ENCODE data around the gene FADS3.

FADS3 gene

DNA sequence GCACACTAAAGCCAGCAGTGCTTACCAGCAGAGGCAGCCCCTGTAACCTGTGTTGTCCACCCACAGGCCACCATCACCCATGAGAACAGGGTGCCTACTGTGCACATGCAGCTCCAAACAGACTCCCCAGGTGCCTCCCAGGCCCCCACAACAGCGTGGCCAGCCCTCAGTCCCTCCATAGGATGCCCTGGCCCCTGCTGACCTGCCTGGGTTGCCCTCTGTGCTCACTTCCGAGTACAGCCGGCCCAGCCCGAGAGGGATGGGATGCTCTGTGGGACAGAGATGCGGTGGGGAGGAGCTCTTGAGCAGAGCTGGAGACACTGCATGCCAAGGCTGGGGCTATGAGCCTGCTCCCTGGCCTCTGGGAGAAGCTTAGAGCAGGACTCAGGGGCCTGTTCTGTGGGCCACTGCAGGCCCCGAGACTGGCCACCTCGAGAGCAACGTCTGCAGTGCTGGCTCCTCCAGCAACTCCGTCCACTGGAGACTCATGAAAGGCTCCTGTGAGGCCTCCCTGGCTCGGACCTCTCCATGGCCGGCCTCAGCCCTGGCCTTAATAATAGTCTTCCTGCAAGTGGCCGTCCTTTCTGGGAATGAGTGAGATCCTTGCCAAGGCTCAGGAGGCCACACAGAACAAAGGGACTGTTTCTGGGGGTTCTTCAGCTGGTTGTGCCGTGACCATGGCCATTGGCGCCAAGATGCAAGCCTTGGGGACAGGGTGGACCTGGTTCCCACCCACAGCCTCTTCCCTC is 36.2 kb downstream of the FADS3 start:
- no peak for DNase-seq

DNA sequence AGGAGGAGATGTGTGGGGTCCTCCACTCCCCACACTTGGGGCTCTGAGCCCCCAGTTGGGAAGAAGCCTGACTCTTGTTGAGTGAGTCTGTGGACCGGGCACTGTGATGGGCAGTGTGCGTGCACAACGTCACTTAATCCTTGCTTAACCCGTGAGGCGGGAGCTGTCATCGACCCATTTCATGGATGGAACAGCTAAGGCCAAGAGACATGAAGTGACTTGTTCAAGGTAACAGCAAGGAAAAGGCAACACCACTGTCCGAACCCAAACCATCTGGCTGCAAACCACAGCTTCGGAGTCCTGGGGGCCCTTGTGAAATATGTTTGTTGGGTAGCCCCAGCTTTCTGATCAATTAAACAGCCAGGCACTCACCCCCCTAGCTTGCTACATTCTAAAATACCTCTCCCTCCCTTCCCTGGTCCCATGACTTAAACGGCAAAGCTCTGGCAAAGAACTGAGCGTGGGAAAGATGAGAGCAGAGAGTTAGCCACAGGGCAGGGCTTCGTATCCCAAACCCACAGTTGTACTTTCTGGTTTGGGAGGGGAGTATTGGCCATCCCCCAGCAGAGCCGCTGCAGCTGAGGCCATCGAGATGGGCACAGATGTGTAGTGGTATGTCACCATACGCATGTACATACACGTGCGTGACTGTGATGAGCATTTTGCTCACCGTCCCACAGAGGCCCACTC is 37.0 kb downstream of the FADS3 start:
- DNase-seq: no peak

DNA sequence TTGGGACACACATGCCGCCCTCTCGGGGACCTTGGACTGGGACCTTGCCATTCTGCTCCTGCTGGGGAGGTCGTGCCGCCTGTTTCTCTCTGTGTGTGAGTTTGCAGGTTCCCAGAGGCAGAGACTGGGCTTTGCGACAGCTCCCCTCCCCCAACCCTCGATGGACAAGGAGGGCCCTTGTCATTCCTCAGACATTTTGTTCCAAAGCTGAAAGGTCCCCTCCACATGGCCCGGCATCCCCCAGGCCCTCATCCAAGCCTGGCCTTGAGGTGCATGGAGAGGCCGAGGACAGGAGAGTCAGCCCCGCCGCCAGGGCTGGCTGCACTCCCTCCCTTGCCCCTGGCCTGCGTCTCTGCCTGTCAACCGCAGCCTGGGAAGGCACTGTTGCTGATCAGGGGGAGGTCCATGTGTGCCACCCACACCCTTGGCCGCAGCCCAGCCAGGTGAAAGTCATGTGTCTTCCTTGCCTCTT is 37.6 kb downstream of the FADS3 start:
- no peak for DNase-seq

DNA sequence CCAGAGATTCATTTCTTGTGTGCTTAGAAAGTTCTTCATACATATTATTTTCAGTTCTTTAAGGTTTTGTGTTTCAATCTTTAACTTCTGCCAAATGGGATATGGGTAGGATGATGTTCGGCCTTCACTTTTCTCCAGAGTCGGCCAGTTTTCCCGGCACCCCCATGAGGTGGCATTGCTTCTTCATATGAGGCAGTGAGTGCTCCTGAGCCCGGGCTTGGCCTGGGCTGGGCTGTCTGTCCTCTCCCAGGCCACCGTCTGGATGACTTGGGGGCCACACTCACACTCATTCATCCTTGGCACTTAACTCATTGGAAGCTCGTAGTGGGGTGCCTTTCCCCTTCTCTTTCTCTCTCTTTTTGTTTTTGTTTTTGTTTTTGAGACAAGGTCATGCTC is 39.4 kb downstream of the FADS3 start:
- no peak for DNase-seq

DNA sequence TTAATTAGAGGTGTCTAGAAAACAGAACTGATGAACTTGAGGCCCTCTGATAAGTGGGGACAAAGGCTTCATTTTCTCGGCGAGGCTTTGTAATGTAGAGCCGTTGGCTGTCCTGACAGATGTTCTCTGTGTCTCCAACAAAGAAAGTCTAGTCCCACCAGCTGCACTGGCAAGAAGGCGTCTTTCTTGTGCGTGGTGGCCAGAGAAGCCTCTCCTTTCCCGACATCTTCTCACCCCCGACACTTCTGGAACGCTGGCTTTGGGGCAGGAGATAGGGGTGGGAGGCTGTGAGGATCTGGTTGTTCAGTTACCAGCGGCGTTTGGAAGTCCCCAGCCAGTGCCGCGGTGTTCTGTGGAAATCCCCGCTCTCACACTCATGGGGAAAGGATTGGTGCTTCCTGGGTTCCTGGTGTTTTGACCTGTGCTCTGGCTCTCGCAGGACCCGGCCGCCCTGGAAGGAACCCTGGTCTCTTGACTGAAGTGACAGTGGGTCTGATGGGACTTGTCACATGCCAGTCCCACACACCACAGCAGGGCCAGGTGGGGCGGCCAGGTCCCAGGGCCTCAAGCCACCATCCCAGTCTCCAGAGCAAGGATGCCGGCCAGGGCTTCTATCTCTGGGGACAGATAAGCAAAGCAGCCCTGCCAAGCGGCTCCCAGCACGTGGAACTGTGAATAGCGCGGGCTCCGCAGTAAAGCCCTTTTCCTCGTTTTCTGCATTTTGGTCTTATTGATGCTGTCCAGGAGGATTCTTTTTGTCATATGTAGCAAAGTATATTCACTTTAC is 40.0 kb downstream of the FADS3 start:
- DNase-seq: no peak

DNA sequence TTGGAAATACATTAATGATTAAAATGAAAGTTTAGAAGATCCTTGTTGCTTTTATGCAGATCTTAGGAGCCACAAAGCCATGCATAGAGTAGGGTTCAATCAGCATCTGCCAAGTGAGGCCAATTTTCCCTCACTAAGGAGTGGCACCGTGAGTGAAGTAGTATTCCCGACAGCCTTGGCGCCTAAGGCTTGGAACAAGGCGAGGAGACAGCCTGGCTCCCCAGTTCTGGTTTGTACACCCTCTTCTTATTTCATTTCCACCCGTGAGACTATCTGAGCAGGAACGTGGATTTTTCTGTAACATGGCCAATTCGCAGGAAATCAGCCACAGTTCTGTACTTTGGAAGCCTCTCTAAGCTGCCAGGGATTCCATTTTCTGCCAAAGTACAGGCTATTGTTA is 40.7 kb downstream of the FADS3 start:
- DNase-seq: no peak

DNA sequence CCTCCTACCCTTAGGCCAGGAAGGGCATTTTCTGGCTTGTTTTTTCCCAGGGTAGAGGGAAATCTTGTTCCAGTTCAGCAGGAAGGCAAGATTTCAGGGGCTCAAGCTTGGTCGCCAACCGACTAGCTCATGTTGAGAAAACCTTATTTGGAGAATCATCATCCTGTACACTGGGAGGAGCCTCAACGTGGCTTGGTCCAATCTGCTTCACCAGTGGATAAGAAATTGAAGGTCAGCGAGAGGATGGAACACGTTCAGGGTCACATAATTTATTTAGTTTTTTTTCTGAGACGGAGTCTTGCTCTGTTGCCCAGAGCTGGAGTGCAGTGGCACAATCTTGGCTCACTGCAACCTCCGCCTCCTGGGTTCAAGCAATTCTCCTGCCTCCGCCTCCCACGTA is 42.7 kb downstream of the FADS3 start:
- DNase-seq: no peak

DNA sequence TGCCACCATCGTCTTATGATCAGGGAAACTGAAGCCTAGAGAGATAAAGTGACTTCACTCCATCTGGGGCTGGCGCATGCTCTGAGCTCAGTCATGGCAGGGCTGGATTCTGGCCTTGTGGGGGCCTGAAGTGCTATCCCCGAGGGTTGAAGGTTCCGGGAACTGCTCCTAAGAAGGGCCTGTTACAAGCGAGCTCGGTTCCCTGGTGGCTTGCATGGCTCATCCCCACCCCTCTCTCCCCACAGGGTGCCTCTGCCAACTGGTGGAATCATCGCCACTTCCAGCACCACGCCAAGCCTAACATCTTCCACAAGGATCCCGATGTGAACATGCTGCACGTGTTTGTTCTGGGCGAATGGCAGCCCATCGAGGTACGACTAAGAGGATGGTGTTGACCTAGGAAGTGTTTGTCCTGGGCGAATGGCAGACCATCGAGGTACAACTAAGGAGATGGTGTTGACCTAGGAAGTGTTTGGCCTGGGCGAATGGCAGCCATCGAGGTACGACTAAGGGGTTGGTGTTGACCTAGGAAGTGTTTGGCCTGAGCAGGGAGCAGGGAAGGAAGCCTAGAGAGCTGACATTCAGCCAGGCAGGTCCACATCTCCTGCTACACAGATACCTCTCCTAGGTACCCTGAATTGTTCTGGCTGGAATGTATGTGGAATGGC is 43.3 kb downstream of the FADS3 start:
- no peak for DNase-seq

DNA sequence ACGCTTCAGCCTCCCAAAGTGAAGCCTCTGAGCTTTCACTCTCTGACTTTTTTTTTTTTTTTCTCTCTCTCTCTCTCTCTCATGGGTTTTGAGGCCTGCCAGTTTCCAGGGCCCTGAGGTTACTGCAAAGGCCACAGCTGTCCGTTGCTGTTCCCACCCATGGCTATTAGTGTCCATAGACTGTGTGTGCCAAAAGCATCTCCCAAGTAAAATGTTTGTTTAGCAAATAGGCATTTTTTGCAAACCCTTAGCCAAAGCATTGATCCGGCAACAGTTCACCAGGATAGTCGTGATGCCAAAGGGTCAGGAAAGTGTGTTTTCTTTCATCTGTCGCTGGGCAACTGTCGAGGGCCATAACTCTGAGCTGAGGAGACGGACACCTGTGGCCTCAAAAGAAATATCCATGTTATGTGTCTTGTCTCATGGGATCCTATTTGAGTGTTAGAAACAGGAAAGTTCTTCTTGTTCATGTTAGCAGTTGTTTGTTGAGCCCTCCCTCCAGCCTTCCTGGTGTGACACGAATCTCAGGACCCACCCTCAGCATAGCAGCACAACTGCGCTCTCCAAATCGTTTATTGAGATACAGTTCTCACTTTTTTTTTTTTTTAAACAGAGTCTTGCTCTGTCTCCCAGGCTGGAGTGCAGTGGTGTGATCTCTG is 44.9 kb downstream of the FADS3 start:
- no peak for DNase-seq

DNA sequence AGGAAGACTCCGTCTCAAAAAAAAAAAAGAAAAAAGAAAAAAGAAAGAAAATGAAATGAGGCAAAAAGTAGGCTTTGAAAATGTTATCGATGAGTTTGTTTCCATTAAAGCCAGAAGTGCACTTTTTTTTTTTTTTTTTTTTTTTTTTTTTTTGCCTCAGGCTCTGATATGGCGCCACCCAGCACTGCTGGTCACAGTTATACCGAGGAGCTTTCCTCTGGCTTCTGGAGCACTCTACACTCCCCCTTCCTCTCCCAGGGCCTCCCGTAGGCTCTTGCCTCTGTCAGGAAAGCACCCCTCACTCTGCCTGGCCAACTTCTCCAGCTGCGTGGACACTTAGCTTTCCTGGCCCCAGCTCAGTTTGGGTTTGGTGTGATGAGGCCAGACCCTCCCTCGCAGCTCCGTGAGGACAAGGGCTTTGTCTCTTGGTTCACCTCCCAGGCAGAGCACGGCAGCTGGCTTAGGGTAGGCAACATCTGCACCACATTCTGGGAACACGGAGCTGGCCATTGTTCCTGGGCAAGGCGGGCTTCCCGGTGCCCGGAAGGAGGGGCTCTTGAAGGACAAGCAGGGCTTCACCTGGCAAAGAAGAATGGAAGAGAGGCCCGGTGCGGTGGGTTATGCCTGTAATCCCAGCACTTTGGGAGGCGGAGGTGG is 46.3 kb downstream of the FADS3 start:
- no peak for DNase-seq

DNA sequence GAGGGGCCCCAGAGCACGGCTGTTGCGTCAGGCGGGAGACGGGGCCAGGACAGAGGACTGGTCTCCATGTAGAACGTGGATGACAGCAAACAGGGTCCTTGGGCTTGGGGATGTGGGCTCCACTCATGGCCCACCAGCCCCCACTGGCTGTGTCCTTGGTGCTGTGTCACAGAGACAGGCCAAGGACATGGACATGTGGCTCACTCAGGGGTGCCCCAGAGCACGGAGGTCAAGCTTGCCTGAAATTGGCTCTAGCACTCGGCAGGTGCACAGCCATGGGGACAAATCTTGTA is 48.9 kb downstream of the FADS3 start:
- no peak for DNase-seq

DNA sequence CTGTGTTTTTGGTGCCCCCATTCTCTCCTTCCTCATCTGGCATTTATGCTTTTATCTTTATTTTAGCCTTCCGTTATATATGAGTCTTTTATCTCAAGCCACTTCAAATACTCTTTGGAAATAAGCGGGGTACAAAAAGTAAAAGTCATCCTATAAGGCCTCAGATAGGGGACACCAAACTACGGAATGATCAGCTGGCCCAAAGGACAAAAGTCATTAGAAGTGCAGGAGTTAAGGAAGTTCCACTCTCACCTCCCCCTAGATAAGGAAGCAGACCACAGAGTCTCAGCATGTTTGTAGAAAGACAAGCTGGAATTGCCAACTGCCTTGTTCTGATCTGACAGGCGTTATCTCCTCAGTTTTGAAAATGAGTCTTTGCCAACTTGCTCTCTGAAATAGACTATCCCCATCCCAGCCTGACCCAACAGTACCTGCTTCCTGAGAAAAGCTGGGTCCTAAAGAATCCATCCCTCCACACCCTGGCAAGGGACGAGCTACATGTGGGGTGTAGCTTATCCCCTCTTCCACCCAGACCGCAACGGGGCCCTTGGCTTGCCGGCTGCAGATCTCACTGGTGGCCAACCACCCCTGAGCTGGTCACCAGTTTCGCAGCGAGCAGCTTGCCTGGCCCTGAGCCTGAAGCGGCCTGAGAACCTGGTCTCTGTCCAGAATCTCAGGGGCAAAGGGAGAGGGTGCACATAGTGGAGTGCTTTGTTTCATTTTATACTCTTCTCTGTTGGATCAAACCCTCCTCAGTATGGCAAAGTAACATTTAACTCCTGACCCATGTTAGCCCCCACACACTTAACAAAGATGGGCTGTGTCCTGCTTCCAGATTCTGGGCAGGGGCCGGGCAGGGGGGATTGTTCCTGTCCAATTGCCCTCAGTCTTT is 49.5 kb downstream of the FADS3 start:
- DNase-seq: no peak

DNA sequence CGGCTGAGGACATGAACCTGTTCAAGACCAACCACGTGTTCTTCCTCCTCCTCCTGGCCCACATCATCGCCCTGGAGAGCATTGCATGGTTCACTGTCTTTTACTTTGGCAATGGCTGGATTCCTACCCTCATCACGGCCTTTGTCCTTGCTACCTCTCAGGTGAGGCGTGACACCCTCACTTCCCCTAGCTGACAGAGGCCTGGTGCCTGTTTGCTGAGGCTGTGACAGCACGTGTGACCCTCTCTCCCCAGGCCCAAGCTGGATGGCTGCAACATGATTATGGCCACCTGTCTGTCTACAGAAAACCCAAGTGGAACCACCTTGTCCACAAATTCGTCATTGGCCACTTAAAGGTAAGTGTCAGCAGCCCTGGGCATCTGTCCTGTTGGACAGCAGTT is 51.0 kb downstream of the FADS3 start:
- DNase-seq: no peak

DNA sequence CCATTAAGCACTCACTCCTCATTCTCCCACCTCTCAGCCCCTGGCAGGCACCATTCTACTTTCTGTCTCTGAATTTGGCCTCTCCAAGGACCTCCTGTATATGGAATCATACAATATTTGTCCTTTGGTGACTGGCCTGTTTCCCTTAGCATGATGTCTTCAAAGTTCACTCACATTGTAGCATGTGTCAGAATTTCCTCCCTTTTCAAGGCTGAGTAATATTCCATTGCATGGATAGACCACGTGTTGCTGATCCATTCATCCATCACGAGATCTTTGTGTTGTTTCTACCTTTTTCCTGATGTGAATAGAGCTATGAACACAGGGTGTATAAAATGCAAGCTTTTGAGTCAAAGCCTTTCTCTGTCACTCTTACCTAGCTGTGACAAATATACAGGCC is 51.6 kb downstream of the FADS3 start:
- no peak for DNase-seq

DNA sequence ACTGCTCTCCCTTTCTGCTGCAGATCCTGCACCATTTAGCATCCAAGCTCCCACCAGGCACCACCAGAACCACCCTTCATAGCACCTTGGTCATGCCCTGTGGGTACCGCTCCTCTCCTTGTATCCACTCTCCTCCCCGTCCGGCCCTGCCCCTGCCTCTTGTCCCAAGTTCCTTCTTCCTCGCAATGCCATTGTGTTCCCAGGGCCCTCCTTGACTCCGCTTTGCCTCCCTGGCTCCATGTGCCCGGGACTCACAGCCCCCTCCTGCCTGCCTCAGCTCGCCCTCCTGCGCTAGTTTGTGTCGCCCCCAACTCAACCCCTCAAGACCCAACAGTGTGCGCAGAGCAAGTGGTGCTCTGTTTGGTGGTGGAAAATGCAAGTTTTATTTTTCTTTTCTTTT is 52.4 kb downstream of the FADS3 start:
- no peak for DNase-seq

DNA sequence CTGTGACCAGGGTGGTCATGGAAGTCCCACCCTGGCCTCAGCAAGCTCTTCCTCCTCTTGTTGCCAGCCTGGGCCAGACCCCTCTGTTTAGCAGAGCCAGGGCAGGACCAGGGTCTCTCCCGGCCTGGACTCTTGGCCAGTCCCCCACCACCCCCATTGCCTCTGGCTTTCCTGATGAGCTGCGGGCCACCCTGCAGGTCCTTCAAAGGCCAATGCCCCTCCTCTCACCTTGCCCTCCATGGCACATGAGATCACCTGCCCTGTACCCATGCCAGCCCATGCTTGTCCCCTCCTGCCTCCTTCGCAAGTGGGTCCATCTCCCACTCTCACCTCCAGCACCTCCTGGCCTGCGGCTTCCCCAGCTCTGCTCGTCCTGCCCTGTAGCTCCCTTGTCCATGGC is 52.8 kb downstream of the FADS3 start:
- DNase-seq: no peak

DNA sequence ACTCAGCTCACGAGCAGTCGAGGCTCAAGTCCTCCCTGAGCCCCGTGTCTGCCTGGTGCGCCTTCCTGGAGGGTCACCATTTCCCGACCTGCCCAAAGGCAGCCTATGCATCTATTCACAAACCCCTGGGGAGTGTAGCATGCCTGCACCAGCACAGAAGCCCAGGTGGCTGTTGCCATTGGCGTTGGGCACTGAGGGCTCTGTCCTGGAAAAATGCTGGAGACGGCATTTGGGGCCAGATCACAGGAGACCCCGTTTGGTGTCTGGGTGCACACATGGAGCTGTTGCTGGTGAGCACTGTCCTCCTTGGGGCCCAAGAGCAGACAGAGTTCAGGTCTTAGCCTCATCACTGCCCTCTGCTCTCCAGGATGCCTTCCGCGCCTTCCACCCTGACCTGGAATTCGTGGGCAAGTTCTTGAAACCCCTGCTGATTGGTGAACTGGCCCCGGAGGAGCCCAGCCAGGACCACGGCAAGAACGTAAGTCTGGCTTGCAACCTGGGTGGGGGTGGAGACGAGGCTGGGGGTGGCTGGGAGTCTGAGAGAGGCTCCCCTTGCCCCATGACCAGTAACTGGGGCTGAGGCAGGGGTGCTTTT is 53.8 kb downstream of the FADS3 start:
- DNase-seq: no peak

DNA sequence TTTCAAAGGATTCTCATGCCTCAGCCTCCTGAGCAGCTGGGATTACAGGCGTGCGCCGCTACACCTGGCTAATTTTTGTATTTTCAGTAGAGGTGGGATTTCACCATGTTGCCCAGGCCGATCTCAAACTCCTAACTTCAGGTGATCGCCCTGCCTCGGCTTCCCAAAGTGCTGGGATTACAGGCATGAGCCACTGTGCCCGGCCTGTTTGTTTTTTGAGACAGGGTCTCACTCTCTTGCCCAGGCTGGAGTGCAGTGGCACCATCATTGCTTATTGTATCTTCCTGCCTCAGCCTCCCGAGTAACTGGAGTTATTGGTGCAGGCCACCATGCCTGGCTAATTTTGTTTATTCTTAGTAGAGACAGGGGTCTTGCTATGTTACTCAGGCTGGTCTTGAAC is 55.2 kb downstream of the FADS3 start:
- DNase-seq: no peak

DNA sequence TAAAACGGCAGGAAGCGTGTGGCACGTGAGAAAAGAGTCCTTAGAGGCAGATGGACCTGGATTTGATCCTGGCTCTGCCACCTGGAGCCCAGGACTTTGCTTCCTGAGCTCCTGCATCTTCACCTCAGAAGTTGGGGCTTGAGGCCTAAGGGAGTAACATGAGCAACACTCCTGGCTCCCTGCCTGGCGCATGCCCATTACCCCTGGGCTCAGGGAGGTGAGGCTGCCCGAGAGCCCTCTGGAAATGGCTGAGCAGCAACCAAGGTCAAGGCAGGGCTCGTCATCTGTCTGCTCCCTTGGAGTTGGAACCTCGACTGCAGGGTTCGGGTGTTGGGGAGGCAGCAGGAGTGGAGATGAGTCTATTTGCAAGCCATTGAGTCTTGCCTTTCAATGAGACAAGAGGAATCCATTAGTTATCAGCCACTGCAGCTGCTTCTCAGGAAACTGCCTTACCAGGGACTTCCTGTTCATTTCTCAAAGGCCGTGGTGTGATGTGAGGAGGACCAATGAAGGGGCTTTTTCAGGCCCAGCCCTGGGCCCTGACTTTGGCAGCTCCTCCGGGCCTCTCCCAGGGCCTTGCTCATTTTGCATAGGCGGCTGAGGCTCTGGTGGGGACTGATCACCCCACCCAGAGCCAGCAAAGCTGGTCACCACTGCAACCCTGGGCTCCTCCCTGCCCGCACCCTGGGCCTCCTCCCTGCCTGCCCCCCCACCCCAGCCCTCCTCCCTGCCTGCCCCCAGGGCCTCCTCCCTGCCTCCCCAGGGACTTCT is 56.9 kb downstream of the FADS3 start:
- peak; percentile 70 for DNase-seq

DNA sequence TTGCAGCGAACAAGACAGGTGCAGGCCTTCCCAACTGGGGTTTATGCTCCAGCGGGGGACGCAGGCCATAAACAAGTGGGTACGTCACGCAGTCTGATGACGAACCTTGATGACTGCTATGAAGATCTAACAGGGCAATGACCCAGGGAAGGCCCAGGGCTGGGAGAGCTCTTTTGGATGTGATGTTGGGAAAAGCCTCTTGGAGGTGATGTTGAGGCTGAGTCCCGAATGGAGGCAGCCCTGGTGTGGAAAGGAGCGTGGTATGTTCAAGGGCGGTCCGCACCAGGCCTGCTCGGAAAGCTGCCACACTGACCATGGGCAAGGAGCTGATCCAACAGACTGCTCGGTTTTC is 57.4 kb downstream of the FADS3 start:
- no peak for DNase-seq

All from suppressor macrophage treated with lipopolysaccharide for 4 hours (primary cell).